NB4 (cell line): Measurements from ENCODE around the gene MAPK6.
A peak's percentile ranks its signal among the peaks of the same experiment; 100 is the strongest.

Experiments used
- DNase-seq: peaks from one replicate; pipeline ENCODE4 v3.0.0; 2010; ENCODE audit warnings: low read depth
- H3K4me3 ChIP-seq: one replicate; pipeline ENCODE4 v1.5.1; 2011; ENCODE audit warnings: mild to moderate bottlenecking, low read depth, low read length, moderate library complexity
- MAX ChIP-seq: IDR thresholded peaks from 2 replicates; pipeline ENCODE4 v1.6.1; 2011; ENCODE audit warnings: low read depth, low read length
- MYC ChIP-seq: IDR thresholded peaks from 2 replicates; pipeline ENCODE4 v1.6.1; 2011; ENCODE audit warnings: low read depth, low read length
- POLR2A ChIP-seq: IDR thresholded peaks from 2 replicates; pipeline ENCODE4 v1.6.1; 2011; ENCODE audit warnings: mild to moderate bottlenecking; ENCODE audit not compliant: insufficient read length; ENCODE audit errors: extremely low read depth
- TF ChIP-seq, protein P1 (sequence below): IDR thresholded peaks from one replicate; pipeline ENCODE4 v1.5.1; 2012; ENCODE audit warnings: low read depth, low read length

The MAPK6 gene

GRCh38 chr15:52016316-52016715 lies 2.7 kb upstream of the MAPK6 start:
- TF ChIP-seq POLR2A (no peak), MAX (no peak), MYC (no peak)
- TF ChIP-seq, protein P1, sequence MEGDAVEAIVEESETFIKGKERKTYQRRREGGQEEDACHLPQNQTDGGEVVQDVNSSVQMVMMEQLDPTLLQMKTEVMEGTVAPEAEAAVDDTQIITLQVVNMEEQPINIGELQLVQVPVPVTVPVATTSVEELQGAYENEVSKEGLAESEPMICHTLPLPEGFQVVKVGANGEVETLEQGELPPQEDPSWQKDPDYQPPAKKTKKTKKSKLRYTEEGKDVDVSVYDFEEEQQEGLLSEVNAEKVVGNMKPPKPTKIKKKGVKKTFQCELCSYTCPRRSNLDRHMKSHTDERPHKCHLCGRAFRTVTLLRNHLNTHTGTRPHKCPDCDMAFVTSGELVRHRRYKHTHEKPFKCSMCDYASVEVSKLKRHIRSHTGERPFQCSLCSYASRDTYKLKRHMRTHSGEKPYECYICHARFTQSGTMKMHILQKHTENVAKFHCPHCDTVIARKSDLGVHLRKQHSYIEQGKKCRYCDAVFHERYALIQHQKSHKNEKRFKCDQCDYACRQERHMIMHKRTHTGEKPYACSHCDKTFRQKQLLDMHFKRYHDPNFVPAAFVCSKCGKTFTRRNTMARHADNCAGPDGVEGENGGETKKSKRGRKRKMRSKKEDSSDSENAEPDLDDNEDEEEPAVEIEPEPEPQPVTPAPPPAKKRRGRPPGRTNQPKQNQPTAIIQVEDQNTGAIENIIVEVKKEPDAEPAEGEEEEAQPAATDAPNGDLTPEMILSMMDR = no peak
- no peak overlapping the region for H3K4me3 ChIP-seq
- DNase-seq = no peak

- TF ChIP-seq, protein P1 = no peak
- no peak for TF ChIP-seq MYC
- TF ChIP-seq MAX = no peak
- no peak for TF ChIP-seq POLR2A
- H3K4me3 ChIP-seq = peak overlapping the region; percentile 60
- DNase-seq = no peak
Observed at GRCh38 chr15:52018244-52018643, 775 bp upstream of the MAPK6 start.

GRCh38 chr15:52019394-52020220 lies 588 bp downstream of the MAPK6 start:
- TF ChIP-seq POLR2A (peak; percentile 22), MAX (peak; percentile 83), MYC (peak; percentile 92)
- TF ChIP-seq, protein P1 = no peak
- DNase-seq = peak; percentile 80
- H3K4me3 ChIP-seq = peak overlapping the region; percentile 84

GRCh38 chr15:52020221-52021085 lies 1.4 kb downstream of the MAPK6 start:
- no peak for TF ChIP-seq POLR2A
- TF ChIP-seq, protein P1 = no peak
- no peak for TF ChIP-seq MAX
- no peak for TF ChIP-seq MYC
- DNase-seq = no peak
- H3K4me3 ChIP-seq = peak overlapping the region; percentile 84

DNA sequence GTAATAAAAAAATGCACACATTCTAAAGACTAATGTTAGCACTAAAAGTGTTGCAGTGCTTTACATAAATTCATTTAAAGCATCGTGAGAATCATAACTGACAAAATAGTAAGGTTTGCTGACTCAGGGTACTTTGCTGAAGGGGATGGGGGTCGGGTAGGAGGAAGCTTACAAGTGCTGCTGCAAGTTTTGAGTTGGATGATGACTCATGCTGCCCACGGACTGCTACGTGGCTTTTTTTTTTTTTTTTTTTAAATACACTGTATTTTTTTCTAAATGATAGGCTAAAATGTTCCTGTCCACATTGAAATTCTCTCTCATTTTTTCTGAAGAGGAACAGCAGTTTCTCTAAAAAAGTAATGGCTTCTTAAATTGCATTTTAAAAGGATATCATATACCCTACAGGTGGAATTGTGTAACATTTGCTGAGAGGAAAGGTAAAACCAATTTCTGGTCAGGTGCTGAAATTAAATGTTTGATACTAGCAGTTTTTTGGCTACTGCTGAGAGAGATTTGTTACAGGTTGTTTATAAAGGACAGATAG lies 2.2 kb downstream of the MAPK6 start:
- TF ChIP-seq, protein P1 = no peak
- TF ChIP-seq MYC (no peak; the same call in 1 of the 2 replicates), MAX (no peak; the same call in 1 of the 2 replicates), POLR2A (no peak)
- peak; percentile 93 for DNase-seq
- H3K4me3 ChIP-seq = peak overlapping the region; percentile 84
